Erythroblast (primary cell): ENCODE data around the gene FAU.
A peak's percentile ranks its signal among the peaks of the same experiment; 100 is the strongest.

ENCODE experiments used
- DNase-seq, 2 experiments: peaks; one replicate each; lab custom pipeline; 2025; lab: John Stamatoyannopoulos, UW
- GATA1 ChIP-seq: IDR thresholded peaks from 2 replicates; pipeline ENCODE4 v1.6.1; 2011; ENCODE audit warnings: low read depth, mild to moderate bottlenecking, control low read depth, low read length, moderate library complexity
- POLR2A ChIP-seq: IDR thresholded peaks from 2 replicates; pipeline ENCODE4 v1.6.1; 2011; ENCODE audit warnings: mild to moderate bottlenecking, low read length

The FAU gene

GRCh38 chr11:65121865-65122696 lies at the start of gene FAU, which contains the start of gene MRPL49:
Gene FAU (minus strand): TSS chr11:65122134. CDS start chr11:65121813, 321 bp downstream.
Gene MRPL49 (plus strand): TSS chr11:65122321. CDS start chr11:65122347, 26 bp downstream.
- TF ChIP-seq POLR2A, result peak; percentile 99
- no peak for TF ChIP-seq GATA1
- DNase-seq, result peak; percentile 99

GRCh38 chr11:65170058-65170534 lies 48.2 kb upstream of the FAU start, which contains the start of gene SPDYC:
Gene SPDYC (plus strand): TSS chr11:65170233. CDS start chr11:65171358, 1,125 bp downstream.
- peak in 1 of 2 experiments; percentile 28 for DNase-seq
- TF ChIP-seq POLR2A (no peak), GATA1 (no peak)

- peak; percentile 65 for TF ChIP-seq POLR2A
- no peak for TF ChIP-seq GATA1
- DNase-seq, result peak; percentile 39 to 58
These were observed 47.3 kb upstream of the FAU start for GRCh38 chr11:65169164-65169641.

GRCh38 chr11:65167656-65168055 lies 45.7 kb upstream of the FAU start:
- TF ChIP-seq GATA1 (no peak), POLR2A (no peak)
- DNase-seq, result no peak

- TF ChIP-seq POLR2A, result no peak
- TF ChIP-seq GATA1, result no peak
- DNase-seq, result no peak
These were observed 45.0 kb upstream of the FAU start for GRCh38 chr11:65166893-65167292.

- DNase-seq, result no peak
- TF ChIP-seq POLR2A, result no peak
- no peak for TF ChIP-seq GATA1
These were observed 43.7 kb upstream of the FAU start for GRCh38 chr11:65165410-65166317.

- no peak for DNase-seq
- TF ChIP-seq POLR2A, result no peak
- no peak for TF ChIP-seq GATA1
These were observed 41.8 kb upstream of the FAU start for GRCh38 chr11:65163684-65164083.

- no peak for TF ChIP-seq POLR2A
- TF ChIP-seq GATA1, result no peak
- DNase-seq, result no peak
These were observed 38.7 kb upstream of the FAU start for GRCh38 chr11:65160643-65161042.

- no peak for TF ChIP-seq GATA1
- TF ChIP-seq POLR2A, result no peak
- DNase-seq, result no peak
These were observed 37.1 kb upstream of the FAU start for GRCh38 chr11:65159012-65159411.

- DNase-seq, result no peak
- TF ChIP-seq GATA1 (no peak), POLR2A (no peak)
These were observed 35.4 kb upstream of the FAU start for GRCh38 chr11:65157336-65157735.

GRCh38 chr11:65156926-65157325 lies 35.0 kb upstream of the FAU start:
- TF ChIP-seq POLR2A (no peak), GATA1 (no peak)
- DNase-seq, result no peak

GRCh38 chr11:65156256-65156655 lies 34.3 kb upstream of the FAU start:
- TF ChIP-seq GATA1 (no peak), POLR2A (no peak)

GRCh38 chr11:65152122-65152521 lies 30.2 kb upstream of the FAU start:
- no peak for TF ChIP-seq POLR2A
- no peak for DNase-seq

More at GRCh38 chr11:65156256-65156655, 34.3 kb upstream of the FAU start:
- no peak for DNase-seq
